GM12892 (cell line): ENCODE measurements around the gene BSPRY.

ENCODE experiments used
- DNase-seq: peaks from one replicate; pipeline ENCODE4 v3.0.0; 2011; ENCODE audit not compliant: insufficient read length
- FAIRE-seq: peaks from 2 replicates; lab custom pipeline; 2011; peaks lifted over from hg19 to GRCh38; lab: Jason Lieb, UNC
- POLR2A ChIP-seq: IDR thresholded peaks from 2 replicates; pipeline ENCODE4 v1.6.1; 2011; ENCODE audit warnings: low read depth, low read length, control low read depth
- POLR2AphosphoS5 ChIP-seq: IDR thresholded peaks from 2 replicates; pipeline ENCODE4 v1.6.1; 2011; ENCODE audit warnings: low read depth, low read length, control low read depth
- TAF1 ChIP-seq: IDR thresholded peaks from 2 replicates; pipeline ENCODE4 v1.6.1; 2011; ENCODE audit warnings: low read depth, mild to moderate bottlenecking, control low read depth, low read length, borderline replicate concordance

The BSPRY gene

GRCh38 chr9:113345190-113345589 is 4.2 kb upstream of the BSPRY start:
- TF ChIP-seq POLR2AphosphoS5 (no peak), POLR2A (no peak)
- DNase-seq (no peak), FAIRE-seq (no peak)

DNA sequence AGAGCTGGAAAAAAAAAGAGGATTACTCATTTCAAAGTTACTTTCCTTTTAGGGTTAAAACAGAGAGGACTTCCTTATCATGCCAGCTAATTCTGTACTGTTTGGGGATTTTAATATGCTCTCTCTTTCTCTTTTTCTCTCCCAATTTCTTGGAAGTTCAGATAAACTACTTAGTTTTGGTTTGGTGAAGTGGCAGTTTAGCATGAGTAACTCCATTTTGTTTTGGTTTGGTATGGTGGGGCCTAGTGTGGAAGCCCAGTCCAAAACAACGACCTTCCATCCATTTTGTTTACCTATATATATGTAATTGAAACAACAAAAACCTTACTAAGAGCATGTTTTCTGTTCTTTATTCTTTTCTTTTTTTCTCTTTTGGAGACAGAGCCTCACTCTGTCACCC is 3.7 kb upstream of the BSPRY start:
- no peak for FAIRE-seq
- TF ChIP-seq TAF1, result no peak
- no peak for TF ChIP-seq POLR2AphosphoS5
- no peak for TF ChIP-seq POLR2A
- no peak for DNase-seq

DNA sequence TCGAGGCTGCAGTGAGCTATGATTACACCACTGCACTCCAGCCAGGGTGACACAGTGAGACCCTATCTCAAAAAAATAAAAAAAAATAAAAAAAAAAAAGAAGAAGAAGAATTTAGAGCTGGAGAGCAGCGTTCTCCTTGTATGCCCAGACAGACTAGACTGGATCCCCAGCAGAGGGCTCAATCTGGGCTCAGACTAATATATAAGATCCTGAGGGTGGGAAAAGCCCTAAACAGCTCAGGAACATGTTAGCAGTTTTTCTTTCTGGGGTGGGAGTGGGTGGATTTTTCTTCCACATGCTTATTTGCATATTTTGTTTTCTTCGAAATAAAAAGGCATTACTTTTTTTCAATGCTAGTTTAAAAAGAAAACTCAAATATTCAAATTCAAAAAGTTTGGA is 904 bp upstream of the BSPRY start:
- FAIRE-seq (no peak), DNase-seq (no peak)
- TF ChIP-seq TAF1 (no peak), POLR2AphosphoS5 (no peak), POLR2A (no peak)

DNA sequence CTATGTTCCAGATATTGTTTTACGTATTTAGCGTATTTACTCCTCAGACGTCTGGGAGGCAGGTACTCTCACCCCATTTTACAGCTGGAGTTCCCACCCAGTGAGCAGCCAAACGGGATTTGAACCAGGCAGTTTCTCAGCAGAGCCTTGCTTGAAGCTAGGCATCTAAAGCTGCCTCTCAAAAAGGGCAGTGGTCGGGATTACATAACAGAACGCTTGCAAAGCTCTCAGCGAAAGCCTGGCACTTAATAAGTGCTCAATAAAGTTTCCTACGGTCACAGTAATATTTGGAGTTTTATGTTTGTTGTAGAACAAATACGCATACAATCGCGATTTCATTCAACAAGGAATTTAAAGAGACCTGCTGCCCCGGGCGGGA is 286 bp upstream of the BSPRY start:
- FAIRE-seq (no peak), DNase-seq (no peak)
- TF ChIP-seq TAF1 (no peak), POLR2AphosphoS5 (no peak), POLR2A (no peak)

DNA sequence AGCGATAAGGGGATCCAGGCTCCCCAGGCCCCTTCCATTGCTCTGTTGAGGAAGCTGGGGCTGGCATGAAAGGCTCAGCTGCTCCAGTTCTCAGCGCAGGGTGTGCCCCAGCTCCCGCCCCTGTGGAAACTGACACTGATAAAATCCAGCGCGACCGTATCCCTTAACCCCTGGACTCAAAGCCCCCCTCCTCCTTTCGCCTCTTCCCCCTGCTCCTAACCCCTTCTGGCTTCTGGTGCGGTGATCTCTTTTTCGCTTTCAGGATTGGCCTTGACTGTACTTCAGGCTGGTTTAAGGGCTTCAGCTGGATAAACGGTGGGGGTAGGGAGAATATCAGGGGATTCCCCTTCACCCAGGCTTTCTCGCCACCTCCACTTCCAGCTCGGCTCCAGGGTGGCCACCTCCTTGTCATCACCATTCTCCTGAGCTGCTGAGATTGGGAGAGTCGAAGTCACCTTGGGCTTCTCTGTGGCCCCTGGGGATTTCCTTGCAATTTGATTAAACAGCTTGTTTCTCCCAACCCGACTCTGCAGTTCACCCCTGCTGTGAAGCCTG is 843 bp downstream of the BSPRY start:
- no peak for FAIRE-seq
- TF ChIP-seq POLR2A, result no peak
- no peak for TF ChIP-seq POLR2AphosphoS5
- no peak for TF ChIP-seq TAF1

GRCh38 chr9:113350937-113351336 is 1.6 kb downstream of the BSPRY start:
- DNase-seq (no peak), FAIRE-seq (peak; percentile 75)
- TF ChIP-seq POLR2A, result no peak
- no peak for TF ChIP-seq TAF1
- TF ChIP-seq POLR2AphosphoS5, result no peak

More for the DNA sequence above, 843 bp downstream of the BSPRY start:
- no peak for DNase-seq

- no peak for TF ChIP-seq POLR2A
- TF ChIP-seq TAF1, result no peak
- no peak for TF ChIP-seq POLR2AphosphoS5
- no peak for DNase-seq
- FAIRE-seq, result no peak
Observed at GRCh38 chr9:113352006-113352405, 2.7 kb downstream of the BSPRY start.

DNA sequence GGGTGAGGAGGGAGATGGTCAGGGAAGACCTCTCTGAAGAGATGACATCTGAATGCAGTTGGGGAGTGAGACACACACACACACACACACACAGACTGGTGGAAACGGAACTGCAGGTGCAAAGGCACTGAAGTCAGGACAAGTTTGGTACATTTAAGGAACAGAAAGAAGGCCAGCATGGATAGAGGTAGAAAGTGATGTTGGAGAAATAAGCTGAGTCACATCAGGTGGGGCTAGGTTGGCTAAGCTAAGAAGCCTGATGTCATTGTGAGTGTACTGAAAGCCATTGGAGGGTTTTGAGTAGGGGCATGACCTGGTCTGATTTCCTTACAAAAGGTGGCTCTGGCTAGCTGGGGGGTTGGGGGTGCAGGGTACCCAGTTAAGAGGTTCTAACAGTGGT is 3.1 kb downstream of the BSPRY start:
- FAIRE-seq (no peak), DNase-seq (no peak)
- no peak for TF ChIP-seq POLR2AphosphoS5
- TF ChIP-seq TAF1, result no peak
- no peak for TF ChIP-seq POLR2A

- FAIRE-seq (no peak), DNase-seq (no peak)
- no peak for TF ChIP-seq POLR2AphosphoS5
- no peak for TF ChIP-seq TAF1
- no peak for TF ChIP-seq POLR2A
Observed at GRCh38 chr9:113355040-113355596, 5.8 kb downstream of the BSPRY start.

DNA sequence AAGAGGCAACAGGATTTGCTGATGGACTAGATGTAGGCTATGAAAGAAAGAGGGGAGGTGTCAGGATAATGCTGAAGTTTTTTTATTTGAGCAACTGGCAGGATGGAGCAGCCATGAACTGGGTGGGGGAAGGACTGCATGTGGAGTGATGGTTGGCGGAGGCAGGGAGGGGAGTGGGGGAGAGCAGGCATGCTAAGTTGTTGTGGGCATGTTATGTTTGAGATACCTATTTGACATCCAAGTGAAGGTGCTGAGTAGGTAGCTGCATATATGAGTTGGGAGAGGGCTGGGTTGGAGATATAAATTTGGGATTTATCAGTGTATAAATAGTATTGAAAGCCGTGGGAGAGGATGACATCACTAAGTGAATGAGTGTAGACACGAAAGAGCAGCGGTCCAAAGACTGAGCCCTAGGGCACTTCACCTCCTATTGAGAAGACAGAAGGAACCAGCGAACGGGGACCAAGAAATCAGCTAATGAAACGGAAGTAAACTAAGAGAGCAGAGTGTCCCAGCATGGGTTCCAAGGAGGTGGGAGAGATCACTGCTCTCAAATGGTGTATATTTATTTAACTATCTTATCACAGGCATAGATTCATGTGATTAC is 7.4 kb downstream of the BSPRY start:
- TF ChIP-seq POLR2A, result no peak
- no peak for TF ChIP-seq POLR2AphosphoS5
- TF ChIP-seq TAF1, result no peak
- FAIRE-seq (no peak), DNase-seq (no peak)

- FAIRE-seq (no peak), DNase-seq (no peak)
- TF ChIP-seq POLR2A (no peak), POLR2AphosphoS5 (no peak), TAF1 (no peak)
Observed at GRCh38 chr9:113359385-113359784, 10.0 kb downstream of the BSPRY start.

GRCh38 chr9:113360242-113360842 is 11.0 kb downstream of the BSPRY start:
- FAIRE-seq (no peak), DNase-seq (no peak)
- no peak for TF ChIP-seq POLR2AphosphoS5
- TF ChIP-seq TAF1, result no peak
- no peak for TF ChIP-seq POLR2A
